ENCODE data around the gene HIF1A.

DNA sequence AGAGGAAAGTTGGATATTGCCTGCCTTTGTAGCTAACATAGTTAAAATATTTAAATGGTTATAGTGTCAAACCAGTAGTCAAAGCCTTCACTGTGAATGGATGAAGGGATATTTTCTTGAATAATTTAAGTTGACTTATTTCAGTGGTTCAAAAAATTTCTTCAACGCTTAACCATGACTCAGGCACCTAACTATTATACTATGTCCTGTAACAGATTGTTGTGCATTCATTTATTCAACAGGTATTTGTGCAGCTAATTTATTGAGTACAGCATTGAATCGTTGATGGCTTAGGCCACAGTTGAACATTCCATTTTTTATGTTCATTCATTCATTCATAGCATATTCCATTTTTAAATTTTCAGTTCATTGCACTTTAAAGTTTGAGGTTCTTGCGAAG is 9.2 kb downstream of the HIF1A start:
- TF ChIP-seq CTCF (IDR thresholded peaks at IDR 0.05 in 8 of 11, conservative IDR thresholded peaks at IDR 0.05 in 3 of 11) = no peak
- no peak for TF ChIP-seq POLR2A (IDR thresholded peaks at IDR 0.05)
- no peak for TF ChIP-seq POLR2AphosphoS5 (IDR thresholded peaks at IDR 0.05)

Measured in spleen (tissue), 7 donors.